ENCODE data around the gene KIF3B.

DNA sequence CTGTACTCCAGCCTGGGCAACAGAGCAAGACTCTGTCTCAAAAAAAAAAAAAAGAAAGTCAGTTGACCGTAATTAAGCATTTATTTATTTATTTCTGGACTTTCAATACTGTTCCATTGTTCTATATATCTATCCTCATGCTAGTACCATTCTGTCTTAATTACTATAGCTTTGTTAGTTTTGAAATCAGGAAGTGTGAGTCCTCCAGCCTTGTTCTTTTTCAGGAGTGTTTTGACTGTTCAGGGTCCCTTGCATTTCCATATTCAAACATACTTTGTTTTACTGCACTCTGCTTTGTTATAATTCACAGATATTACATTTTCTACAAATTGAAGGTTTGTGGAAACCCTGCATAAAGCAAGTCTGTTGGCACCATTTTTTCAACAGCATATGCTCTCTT lies 43.9 kb downstream of the KIF3B start:
- no peak for TF ChIP-seq TAF1 (IDR thresholded peaks at IDR 0.05; ENCODE audit: low read depth)
- no peak for TF ChIP-seq EP300 (IDR thresholded peaks at IDR 0.05; ENCODE audit: borderline replicate concordance)
- no peak for TF ChIP-seq RAD21 (IDR thresholded peaks at IDR 0.05; ENCODE audit: low read depth)
- TF ChIP-seq, protein P1, sequence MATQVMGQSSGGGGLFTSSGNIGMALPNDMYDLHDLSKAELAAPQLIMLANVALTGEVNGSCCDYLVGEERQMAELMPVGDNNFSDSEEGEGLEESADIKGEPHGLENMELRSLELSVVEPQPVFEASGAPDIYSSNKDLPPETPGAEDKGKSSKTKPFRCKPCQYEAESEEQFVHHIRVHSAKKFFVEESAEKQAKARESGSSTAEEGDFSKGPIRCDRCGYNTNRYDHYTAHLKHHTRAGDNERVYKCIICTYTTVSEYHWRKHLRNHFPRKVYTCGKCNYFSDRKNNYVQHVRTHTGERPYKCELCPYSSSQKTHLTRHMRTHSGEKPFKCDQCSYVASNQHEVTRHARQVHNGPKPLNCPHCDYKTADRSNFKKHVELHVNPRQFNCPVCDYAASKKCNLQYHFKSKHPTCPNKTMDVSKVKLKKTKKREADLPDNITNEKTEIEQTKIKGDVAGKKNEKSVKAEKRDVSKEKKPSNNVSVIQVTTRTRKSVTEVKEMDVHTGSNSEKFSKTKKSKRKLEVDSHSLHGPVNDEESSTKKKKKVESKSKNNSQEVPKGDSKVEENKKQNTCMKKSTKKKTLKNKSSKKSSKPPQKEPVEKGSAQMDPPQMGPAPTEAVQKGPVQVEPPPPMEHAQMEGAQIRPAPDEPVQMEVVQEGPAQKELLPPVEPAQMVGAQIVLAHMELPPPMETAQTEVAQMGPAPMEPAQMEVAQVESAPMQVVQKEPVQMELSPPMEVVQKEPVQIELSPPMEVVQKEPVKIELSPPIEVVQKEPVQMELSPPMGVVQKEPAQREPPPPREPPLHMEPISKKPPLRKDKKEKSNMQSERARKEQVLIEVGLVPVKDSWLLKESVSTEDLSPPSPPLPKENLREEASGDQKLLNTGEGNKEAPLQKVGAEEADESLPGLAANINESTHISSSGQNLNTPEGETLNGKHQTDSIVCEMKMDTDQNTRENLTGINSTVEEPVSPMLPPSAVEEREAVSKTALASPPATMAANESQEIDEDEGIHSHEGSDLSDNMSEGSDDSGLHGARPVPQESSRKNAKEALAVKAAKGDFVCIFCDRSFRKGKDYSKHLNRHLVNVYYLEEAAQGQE (IDR thresholded peaks at IDR 0.05; ENCODE audit: low read depth): no peak
- TF ChIP-seq NFIC (IDR thresholded peaks at IDR 0.05): no peak
- TF ChIP-seq, protein P2, sequence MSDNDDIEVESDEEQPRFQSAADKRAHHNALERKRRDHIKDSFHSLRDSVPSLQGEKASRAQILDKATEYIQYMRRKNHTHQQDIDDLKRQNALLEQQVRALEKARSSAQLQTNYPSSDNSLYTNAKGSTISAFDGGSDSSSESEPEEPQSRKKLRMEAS (IDR thresholded peaks at IDR 0.05): no peak
- TF ChIP-seq, protein P3, sequence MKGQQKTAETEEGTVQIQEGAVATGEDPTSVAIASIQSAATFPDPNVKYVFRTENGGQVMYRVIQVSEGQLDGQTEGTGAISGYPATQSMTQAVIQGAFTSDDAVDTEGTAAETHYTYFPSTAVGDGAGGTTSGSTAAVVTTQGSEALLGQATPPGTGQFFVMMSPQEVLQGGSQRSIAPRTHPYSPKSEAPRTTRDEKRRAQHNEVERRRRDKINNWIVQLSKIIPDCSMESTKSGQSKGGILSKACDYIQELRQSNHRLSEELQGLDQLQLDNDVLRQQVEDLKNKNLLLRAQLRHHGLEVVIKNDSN (IDR thresholded peaks at IDR 0.05): no peak
- no peak for TF ChIP-seq TCF12 (IDR thresholded peaks at IDR 0.05; ENCODE audit: low read depth)
- TF ChIP-seq TEAD4 (IDR thresholded peaks at IDR 0.05): no peak
